ENCODE data around the gene GRK5. TPM values are rescaled to one million over a fixed set of nuclear protein-coding genes. Genes with fewer than 3 reads are reported as not detected.

GRK5 gene
- total and polyA plus RNA-seq, 2 experiments from 2014 or later, result 5.2 to 13.7 TPM

- H3K4me1 ChIP-seq (ENCODE audit: insufficient read depth), result peaks cover 26% of the 10 kb centered on the region
- WGBS, 2 experiments (ENCODE audit: low coverage in 1 of 2, low lambda C conversion rate in 2 of 2, missing lambda C conversion rate in 2 of 2), result 1 to 2% methylated on average over 24 of the region's 24 CpGs
Observed at GRCh38 chr10:119370972-119371703, 163.8 kb downstream of the GRK5 start.

GRCh38 chr10:119371704-119372663, 164.6 kb downstream of the GRK5 start:
- in situ Hi-C loops (cut with MboI), result no loop called here
- peaks cover 29% of the 10 kb centered on the region for H3F3A ChIP-seq (ENCODE audit: insufficient read depth)
- peak overlapping the region; percentile 95 for H3K9ac ChIP-seq
- WGBS, 2 experiments (ENCODE audit: low coverage in 1 of 2, low lambda C conversion rate in 2 of 2, missing lambda C conversion rate in 2 of 2), result 76 to 77% methylated on average over 7 of the region's 7 CpGs
- H3K27me3 ChIP-seq (replicated peaks; ENCODE audit: insufficient read depth), result no peaks in the 10 kb centered on the region
- TF ChIP-seq EZH2phosphoT487 (IDR thresholded peaks at IDR 0.05; ENCODE audit: insufficient read depth, low read depth), result no peak
- H3K9me2 ChIP-seq (ENCODE audit: insufficient read depth), result no peaks in the 10 kb centered on the region
- H2AFZ ChIP-seq, result no peak overlapping the region
- 0 out of 2 replicates have a peak, but pooled peaks cover 4% of the 10 kb centered on the region for H3K79me2 ChIP-seq (ENCODE audit: insufficient read depth)
- no peaks in the 10 kb centered on the region for H3K36me3 ChIP-seq (ENCODE audit: low read depth)
- H4K20me1 ChIP-seq (ENCODE audit: insufficient read depth), result no peaks in the 10 kb centered on the region
- peak overlapping the region; percentile 92 for H3K4me2 ChIP-seq (ENCODE audit: unreplicated experiment)
- no peaks in the 10 kb centered on the region for H3K9me3 ChIP-seq (ENCODE audit: low read depth)
- H3K27ac ChIP-seq, result peak overlapping the region; percentile 100
- DNase-seq, result peak; percentile 26
- H3K4me3 ChIP-seq, result peak overlapping the region; percentile 70; the same call in 1 of the 2 replicates
- peaks cover 26% of the 10 kb centered on the region for H3K4me1 ChIP-seq (ENCODE audit: insufficient read depth)

More at GRCh38 chr10:119370972-119371703, 163.8 kb downstream of the GRK5 start:
- Histone ChIP-seq H3F3A (ENCODE audit: insufficient read depth) (peaks cover 29% of the 10 kb centered on the region), H3K9me3 (ENCODE audit: low read depth) (no peaks in the 10 kb centered on the region), H3K4me3 (peak overlapping the region; percentile 70), H3K27ac (peak overlapping the region; percentile 100), H3K79me2 (ENCODE audit: insufficient read depth) (0 out of 2 replicates have a peak, but pooled peaks cover 6% of the 10 kb centered on the region), H4K20me1 (ENCODE audit: insufficient read depth) (no peaks in the 10 kb centered on the region), H3K36me3 (ENCODE audit: low read depth) (no peaks in the 10 kb centered on the region), H3K9ac (peak overlapping the region; percentile 95), H2AFZ (0 out of 2 replicates have a peak overlapping the region, but pooled peaks have one; percentile 9), H3K9me2 (ENCODE audit: insufficient read depth) (no peaks in the 10 kb centered on the region), H3K27me3 (replicated peaks; ENCODE audit: insufficient read depth) (no peaks in the 10 kb centered on the region), H3K4me2 (ENCODE audit: unreplicated experiment) (peak overlapping the region; percentile 92)
- no peak for TF ChIP-seq EZH2 (IDR thresholded peaks at IDR 0.05; ENCODE audit: insufficient read depth, poor library complexity, severe bottlenecking)
- TF ChIP-seq EZH2phosphoT487 (IDR thresholded peaks at IDR 0.05; ENCODE audit: insufficient read depth, low read depth), result no peak
- in situ Hi-C loops (cut with MboI), result no loop called here
- peak; percentile 95 for DNase-seq

GRCh38 chr10:119373294-119374102, 166.1 kb downstream of the GRK5 start:
- peaks cover 32% of the 10 kb centered on the region for H3K4me1 ChIP-seq (ENCODE audit: insufficient read depth)
- H3K4me3 ChIP-seq, result no peak overlapping the region
- H3K36me3 ChIP-seq (ENCODE audit: low read depth), result no peaks in the 10 kb centered on the region
- no peaks in the 10 kb centered on the region for H3K9me2 ChIP-seq (ENCODE audit: insufficient read depth)
- DNase-seq, result no peak
- H3K9ac ChIP-seq, result no peak overlapping the region
- peaks cover 29% of the 10 kb centered on the region for H3F3A ChIP-seq (ENCODE audit: insufficient read depth)
- in situ Hi-C loops (cut with MboI), result no loop called here
- H3K27me3 ChIP-seq (replicated peaks; ENCODE audit: insufficient read depth), result no peaks in the 10 kb centered on the region
- WGBS, 2 experiments (ENCODE audit: low coverage in 1 of 2, low lambda C conversion rate in 2 of 2, missing lambda C conversion rate in 2 of 2), result 95 to 98% methylated on average over 13 of the region's 13 CpGs
- TF ChIP-seq EZH2 (IDR thresholded peaks at IDR 0.05; ENCODE audit: insufficient read depth, poor library complexity, severe bottlenecking), result no peak
- TF ChIP-seq EZH2phosphoT487 (IDR thresholded peaks at IDR 0.05; ENCODE audit: insufficient read depth, low read depth), result no peak
- no peaks in the 10 kb centered on the region for H3K79me2 ChIP-seq (ENCODE audit: insufficient read depth)
- H3K27ac ChIP-seq, result no peak overlapping the region
- H4K20me1 ChIP-seq (ENCODE audit: insufficient read depth), result no peaks in the 10 kb centered on the region
- no peak overlapping the region for H2AFZ ChIP-seq
- H3K9me3 ChIP-seq (ENCODE audit: low read depth), result no peaks in the 10 kb centered on the region
- H3K4me2 ChIP-seq (ENCODE audit: unreplicated experiment), result no peak overlapping the region

DNA sequence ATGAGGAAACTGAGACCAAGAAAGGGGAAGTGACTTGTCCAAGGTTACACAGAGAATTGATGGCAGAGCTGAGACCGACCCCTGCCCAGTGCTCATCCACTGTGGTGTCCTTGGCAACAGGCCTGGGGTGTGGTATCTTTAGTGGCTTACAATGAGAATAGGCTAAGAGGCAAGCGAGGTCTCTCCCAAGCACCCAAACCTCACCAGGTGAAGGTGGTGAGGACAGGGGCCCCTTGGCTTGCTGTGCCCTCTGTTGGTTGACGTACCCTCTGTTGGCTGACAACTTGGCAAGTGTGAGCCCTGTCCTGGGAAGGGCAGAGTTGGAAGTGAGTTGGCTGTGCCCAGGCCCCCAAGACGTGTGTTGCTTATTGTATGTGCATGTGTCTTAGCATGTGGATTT, 166.9 kb downstream of the GRK5 start:
- in situ Hi-C loops (cut with MboI), result no loop called here
- Histone ChIP-seq H3F3A (ENCODE audit: insufficient read depth) (peaks cover 29% of the 10 kb centered on the region), H3K9me2 (ENCODE audit: insufficient read depth) (no peaks in the 10 kb centered on the region), H4K20me1 (ENCODE audit: insufficient read depth) (no peaks in the 10 kb centered on the region), H2AFZ (no peak overlapping the region), H3K36me3 (ENCODE audit: low read depth) (no peaks in the 10 kb centered on the region), H3K4me2 (ENCODE audit: unreplicated experiment) (no peak overlapping the region), H3K27me3 (replicated peaks; ENCODE audit: insufficient read depth) (no peaks in the 10 kb centered on the region), H3K79me2 (ENCODE audit: insufficient read depth) (no peaks in the 10 kb centered on the region), H3K9me3 (ENCODE audit: low read depth) (no peaks in the 10 kb centered on the region), H3K27ac (no peak overlapping the region), H3K9ac (no peak overlapping the region), H3K4me1 (ENCODE audit: insufficient read depth) (peaks cover 32% of the 10 kb centered on the region), H3K4me3 (no peak overlapping the region)
- 93% methylated on average over 4 of the region's 4 CpGs for WGBS, 2 experiments (ENCODE audit: low coverage in 1 of 2, low lambda C conversion rate in 2 of 2, missing lambda C conversion rate in 2 of 2)
- no peak for DNase-seq
- TF ChIP-seq EZH2 (IDR thresholded peaks at IDR 0.05; ENCODE audit: insufficient read depth, poor library complexity, severe bottlenecking) (no peak), EZH2phosphoT487 (IDR thresholded peaks at IDR 0.05; ENCODE audit: insufficient read depth, low read depth) (no peak)
